ENCODE data around the gene CNN2.

GRCh38 chr19:1038978-1039645 lies 12.7 kb downstream of the CNN2 start:
- TF ChIP-seq POLR2AphosphoS5 (IDR thresholded peaks at IDR 0.05; ENCODE audit: borderline replicate concordance, low read depth, low read length), result no peak
- no peak for TF ChIP-seq EZH2 (IDR thresholded peaks at IDR 0.05)
- no peak for TF ChIP-seq FOXP2 (optimal IDR thresholded peaks at IDR 0.05; ENCODE audit: control extremely low read depth, extremely low read length, insufficient read depth)
